ENCODE data around the gene ARHGEF4.

ARHGEF4 gene

GRCh38 chr2:131094463-131095281 lies 258.0 kb downstream of the ARHGEF4 start:
- TF ChIP-seq CTCF (IDR thresholded peaks at IDR 0.05; ENCODE audit: insufficient read depth, low read depth, low read length, missing control alignments): no peak
- peak; percentile 9 for DNase-seq (ENCODE audit: low read depth)
- no peak overlapping the region for H3K4me3 ChIP-seq (ENCODE audit: low read depth, low read length)
